ENCODE results near the gene RNU4-1. TPM values are rescaled to one million over a fixed set of nuclear protein-coding genes. Genes with fewer than 3 reads are reported as not detected.
"Not testable (repeated sequence)": the region's sequence is repeated elsewhere in the genome, so short reads cannot be mapped to it uniquely, and the experiment has no call there.

Gene RNU4-1
- total and polyA plus RNA-seq, 2 of the 4 experiments (the other 2 are of a cell fraction), result under 0.01 TPM; not detected in 1

GRCh38 chr12:120253313-120253712 is 39.7 kb downstream of the RNU4-1 start:
- H3K18ac ChIP-seq (ENCODE audit: low read depth, low read length); H3K4ac ChIP-seq (ENCODE audit: low read depth, low read length); H3K4me3 ChIP-seq (ENCODE audit: insufficient read depth, low read depth, low read length); H3K27me3 ChIP-seq (ENCODE audit: control insufficient read depth, insufficient read depth, low read length); H3K9ac ChIP-seq (ENCODE audit: low read depth, low read length); CTCF ChIA-PET; H2BK5ac ChIP-seq (ENCODE audit: low read depth, low read length, poor library complexity, severe bottlenecking); H2BK20ac ChIP-seq (ENCODE audit: low read depth, low read length); H3K14ac ChIP-seq (replicated peaks; ENCODE audit: low read depth, low read length); H3K23ac ChIP-seq (ENCODE audit: low read depth, low read length); H2AK5ac ChIP-seq (ENCODE audit: low read depth, low read length); H2AK9ac ChIP-seq (replicated peaks; ENCODE audit: low read depth, low read length, poor library complexity); H2AFZ ChIP-seq (replicated peaks; ENCODE audit: low read length, poor library complexity); dilution Hi-C loops (cut with HindIII; ENCODE audit: low sequenced_read_pairs, unreplicated experiment); H2BK15ac ChIP-seq (ENCODE audit: low read depth, low read length); BruUV-seq (replicated peaks); intact Hi-C loops (cut with micrococcal nuclease); ATAC-seq (ENCODE audit: low read depth); H3K4me2 ChIP-seq (ENCODE audit: low read depth, low read length); H3K9me3 ChIP-seq (ENCODE audit: control insufficient read depth, insufficient read depth, low read length); H4K5ac ChIP-seq (ENCODE audit: low read depth, low read length); H4K91ac ChIP-seq (ENCODE audit: insufficient read depth, low read depth, low read length); H3K56ac ChIP-seq (ENCODE audit: extremely low read depth, insufficient read depth, low read length); H2BK120ac ChIP-seq (ENCODE audit: low read depth, low read length); DNase-seq; in situ Hi-C loops (cut with MboI; ENCODE audit: low sequenced_read_pairs); H4K8ac ChIP-seq (ENCODE audit: low read depth in 2 of 2, low read length in 2 of 2); POLR2A ChIA-PET (ENCODE audit: unreplicated experiment); H3K27ac ChIP-seq (ENCODE audit: insufficient read depth, low read length): not testable (repeated sequence)
- H3K9me1 ChIP-seq (ENCODE audit: insufficient read depth, low read length), result peaks cover 48% of the 10 kb centered on the region
- H4K20me1 ChIP-seq (ENCODE audit: insufficient read depth, low read length), result peaks cover 74% of the 10 kb centered on the region
- peaks cover 0 to 59% of the 10 kb centered on the region in 2 experiments; a peak in 2 of 4 replicates for H3K79me1 ChIP-seq (ENCODE audit: low read depth in 1 of 2, low read length in 2 of 2)
- no CpG with 5 or more reads among the region's 6 CpGs for WGBS, 2 experiments (ENCODE audit: extremely low coverage in 2 of 2, insufficient read length in 1 of 2)
- peaks cover 37% of the 10 kb centered on the region for H3K4me1 ChIP-seq (ENCODE audit: control insufficient read depth, insufficient read depth, low read length)
- H3K36me3 ChIP-seq (ENCODE audit: control insufficient read depth, insufficient read depth, low read length), result peaks cover 10% of the 10 kb centered on the region

All from IMR-90 (cell line).